Measurements from ENCODE around the gene PPIC. TPM values are rescaled to one million over a fixed set of nuclear protein-coding genes. Genes with fewer than 3 reads are reported as not detected.

PPIC gene
- total RNA-seq, 1 donor from 2014 or later, result 51.9 TPM

- no peaks in the 10 kb centered on the region for H3K27me3 Mint-ChIP-seq (ENCODE audit: low read depth, unreplicated experiment)
Measured at GRCh38 chr5:122985954-122986721, 50.4 kb downstream of the PPIC start.

GRCh38 chr5:122985006-122985700, 51.4 kb downstream of the PPIC start:
- H2AFZ ChIP-seq (ENCODE audit: low read depth, low read length), result no peak overlapping the region
- H3K4me3 Mint-ChIP-seq (ENCODE audit: unreplicated experiment), result no peak overlapping the region
- H3K4me2 ChIP-seq (ENCODE audit: low read length), result no peak overlapping the region
- H3K27ac ChIP-seq (ENCODE audit: low read depth, low read length), result no peak overlapping the region
- H3K36me3 Mint-ChIP-seq (ENCODE audit: low read depth, unreplicated experiment), result no peaks in the 10 kb centered on the region
- no peak for FAIRE-seq
- no peaks in the 10 kb centered on the region for H3K9me3 ChIP-seq (ENCODE audit: insufficient read depth, low read depth, low read length)
- no peaks in the 10 kb centered on the region for H3K36me3 ChIP-seq (ENCODE audit: insufficient read depth, low read length)
- no peak overlapping the region for H3K9ac ChIP-seq (ENCODE audit: low read length)
- H3K4me1 ChIP-seq (ENCODE audit: insufficient read depth, low read length), result no peaks in the 10 kb centered on the region
- no peaks in the 10 kb centered on the region for H3K4me1 Mint-ChIP-seq (ENCODE audit: low read depth, unreplicated experiment)
- no peaks in the 10 kb centered on the region for H3K9me3 Mint-ChIP-seq (ENCODE audit: unreplicated experiment)
- H3K4me3 ChIP-seq (ENCODE audit: insufficient read depth, low read depth, low read length), result no peak overlapping the region
- no peaks in the 10 kb centered on the region for H3K79me2 ChIP-seq (ENCODE audit: insufficient read depth, low read length)
- no peak for TF ChIP-seq EZH2 (IDR thresholded peaks at IDR 0.05; ENCODE audit: insufficient read depth, low read length)
- TF ChIP-seq, protein P1, sequence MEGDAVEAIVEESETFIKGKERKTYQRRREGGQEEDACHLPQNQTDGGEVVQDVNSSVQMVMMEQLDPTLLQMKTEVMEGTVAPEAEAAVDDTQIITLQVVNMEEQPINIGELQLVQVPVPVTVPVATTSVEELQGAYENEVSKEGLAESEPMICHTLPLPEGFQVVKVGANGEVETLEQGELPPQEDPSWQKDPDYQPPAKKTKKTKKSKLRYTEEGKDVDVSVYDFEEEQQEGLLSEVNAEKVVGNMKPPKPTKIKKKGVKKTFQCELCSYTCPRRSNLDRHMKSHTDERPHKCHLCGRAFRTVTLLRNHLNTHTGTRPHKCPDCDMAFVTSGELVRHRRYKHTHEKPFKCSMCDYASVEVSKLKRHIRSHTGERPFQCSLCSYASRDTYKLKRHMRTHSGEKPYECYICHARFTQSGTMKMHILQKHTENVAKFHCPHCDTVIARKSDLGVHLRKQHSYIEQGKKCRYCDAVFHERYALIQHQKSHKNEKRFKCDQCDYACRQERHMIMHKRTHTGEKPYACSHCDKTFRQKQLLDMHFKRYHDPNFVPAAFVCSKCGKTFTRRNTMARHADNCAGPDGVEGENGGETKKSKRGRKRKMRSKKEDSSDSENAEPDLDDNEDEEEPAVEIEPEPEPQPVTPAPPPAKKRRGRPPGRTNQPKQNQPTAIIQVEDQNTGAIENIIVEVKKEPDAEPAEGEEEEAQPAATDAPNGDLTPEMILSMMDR (IDR thresholded peaks at IDR 0.05; ENCODE audit: insufficient read depth, low read depth, low read length), result no peak
- H4K20me1 ChIP-seq (ENCODE audit: insufficient read depth, low read length), result peaks cover 6% of the 10 kb centered on the region
- H3K27me3 Mint-ChIP-seq (ENCODE audit: low read depth, unreplicated experiment), result no peaks in the 10 kb centered on the region
- no peak for DNase-seq (ENCODE audit: low read depth)
- H3K27ac Mint-ChIP-seq (ENCODE audit: unreplicated experiment), result no peak overlapping the region
- no peaks in the 10 kb centered on the region for H3K27me3 ChIP-seq (ENCODE audit: insufficient read depth, low read length)

More at GRCh38 chr5:122985954-122986721, 50.4 kb downstream of the PPIC start:
- H3K4me3 Mint-ChIP-seq (ENCODE audit: unreplicated experiment), result no peak overlapping the region
- H3K27ac ChIP-seq (ENCODE audit: low read depth, low read length), result no peak overlapping the region
- no peaks in the 10 kb centered on the region for H3K27me3 ChIP-seq (ENCODE audit: insufficient read depth, low read length)
- no peak overlapping the region for H2AFZ ChIP-seq (ENCODE audit: low read depth, low read length)
- TF ChIP-seq EZH2 (IDR thresholded peaks at IDR 0.05; ENCODE audit: insufficient read depth, low read length), result no peak
- TF ChIP-seq, protein P1 (IDR thresholded peaks at IDR 0.05; ENCODE audit: insufficient read depth, low read depth, low read length), result no peak
- FAIRE-seq (no peak), DNase-seq (ENCODE audit: low read depth) (no peak)
- H3K4me2 ChIP-seq (ENCODE audit: low read length), result no peak overlapping the region
- H4K20me1 ChIP-seq (ENCODE audit: insufficient read depth, low read length), result peaks cover 2% of the 10 kb centered on the region
- no peaks in the 10 kb centered on the region for H3K4me1 ChIP-seq (ENCODE audit: insufficient read depth, low read length)
- no peaks in the 10 kb centered on the region for H3K9me3 Mint-ChIP-seq (ENCODE audit: unreplicated experiment)
- no peak overlapping the region for H3K27ac Mint-ChIP-seq (ENCODE audit: unreplicated experiment)
- no peaks in the 10 kb centered on the region for H3K4me1 Mint-ChIP-seq (ENCODE audit: low read depth, unreplicated experiment)
- no peaks in the 10 kb centered on the region for H3K79me2 ChIP-seq (ENCODE audit: insufficient read depth, low read length)
- H3K4me3 ChIP-seq (ENCODE audit: insufficient read depth, low read depth, low read length), result no peak overlapping the region
- H3K9ac ChIP-seq (ENCODE audit: low read length), result no peak overlapping the region
- H3K9me3 ChIP-seq (ENCODE audit: insufficient read depth, low read depth, low read length), result no peaks in the 10 kb centered on the region
- no peaks in the 10 kb centered on the region for H3K36me3 Mint-ChIP-seq (ENCODE audit: low read depth, unreplicated experiment)
- H3K36me3 ChIP-seq (ENCODE audit: insufficient read depth, low read length), result no peaks in the 10 kb centered on the region

All from astrocyte (in vitro differentiated cells and primary cell).